ENCODE measurements around the gene ANKS3.

ANKS3 gene

DNA sequence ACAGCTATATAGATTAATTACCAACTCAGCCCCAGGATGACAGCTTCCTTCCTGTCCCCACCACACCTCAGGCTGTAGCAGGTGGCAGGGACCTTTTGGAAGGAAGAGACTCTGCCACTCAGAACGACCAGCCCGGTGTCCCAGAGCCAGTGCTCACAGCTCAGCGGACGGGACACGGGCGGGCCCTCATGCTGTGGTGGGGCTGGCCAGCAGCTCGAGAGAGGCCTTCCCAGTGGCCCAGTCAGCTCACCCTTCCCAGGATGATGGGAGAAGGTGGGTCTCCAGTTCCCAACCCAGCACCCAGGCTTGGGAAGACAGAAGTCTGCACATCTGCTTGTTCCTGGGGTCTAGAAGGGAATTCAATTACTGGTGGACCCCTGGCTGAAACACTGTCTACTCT, 30.2 kb downstream of the ANKS3 start:
- Histone ChIP-seq H3K9ac (no peak overlapping the region), H2AFZ (no peak overlapping the region), H3K79me2 (peaks cover 6% of the 10 kb centered on the region), H3K4me1 (no peaks in the 10 kb centered on the region), H3K27me3 (ENCODE audit: control insufficient read depth, insufficient read depth, low read length) (no peaks in the 10 kb centered on the region), H3K9me3 (ENCODE audit: control insufficient read depth, low read length) (no peaks in the 10 kb centered on the region), H3K4me2 (ENCODE audit: low read length) (no peak overlapping the region), H3K27ac (no peak overlapping the region), H3K36me3 (ENCODE audit: control insufficient read depth, insufficient read depth, low read length) (no peaks in the 10 kb centered on the region), H3K4me3 (ENCODE audit: low read depth, low read length) (no peak overlapping the region)
- TF ChIP-seq, protein P1, sequence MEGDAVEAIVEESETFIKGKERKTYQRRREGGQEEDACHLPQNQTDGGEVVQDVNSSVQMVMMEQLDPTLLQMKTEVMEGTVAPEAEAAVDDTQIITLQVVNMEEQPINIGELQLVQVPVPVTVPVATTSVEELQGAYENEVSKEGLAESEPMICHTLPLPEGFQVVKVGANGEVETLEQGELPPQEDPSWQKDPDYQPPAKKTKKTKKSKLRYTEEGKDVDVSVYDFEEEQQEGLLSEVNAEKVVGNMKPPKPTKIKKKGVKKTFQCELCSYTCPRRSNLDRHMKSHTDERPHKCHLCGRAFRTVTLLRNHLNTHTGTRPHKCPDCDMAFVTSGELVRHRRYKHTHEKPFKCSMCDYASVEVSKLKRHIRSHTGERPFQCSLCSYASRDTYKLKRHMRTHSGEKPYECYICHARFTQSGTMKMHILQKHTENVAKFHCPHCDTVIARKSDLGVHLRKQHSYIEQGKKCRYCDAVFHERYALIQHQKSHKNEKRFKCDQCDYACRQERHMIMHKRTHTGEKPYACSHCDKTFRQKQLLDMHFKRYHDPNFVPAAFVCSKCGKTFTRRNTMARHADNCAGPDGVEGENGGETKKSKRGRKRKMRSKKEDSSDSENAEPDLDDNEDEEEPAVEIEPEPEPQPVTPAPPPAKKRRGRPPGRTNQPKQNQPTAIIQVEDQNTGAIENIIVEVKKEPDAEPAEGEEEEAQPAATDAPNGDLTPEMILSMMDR (IDR thresholded peaks at IDR 0.05), result no peak

DNA sequence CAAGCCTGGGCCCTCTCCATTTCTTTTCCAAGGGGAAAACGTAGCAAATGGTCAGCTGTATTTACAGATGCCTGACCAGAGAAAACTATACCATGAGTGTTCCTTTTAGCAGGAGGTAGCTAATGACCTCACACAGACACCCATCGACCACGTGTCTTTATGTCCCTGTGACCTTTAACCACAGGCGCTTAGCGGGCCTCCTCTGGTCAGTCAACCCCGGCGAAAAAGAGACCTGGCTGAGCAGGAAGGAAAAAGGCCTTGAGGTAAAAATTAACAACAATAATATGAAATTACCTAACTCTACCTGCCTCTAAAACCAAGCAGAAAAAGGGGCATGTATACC, 31.6 kb downstream of the ANKS3 start:
- H3K36me3 ChIP-seq (ENCODE audit: control insufficient read depth, insufficient read depth, low read length), result no peaks in the 10 kb centered on the region
- H3K4me3 ChIP-seq (ENCODE audit: low read depth, low read length), result no peak overlapping the region
- H3K9me3 ChIP-seq (ENCODE audit: control insufficient read depth, low read length), result no peaks in the 10 kb centered on the region

DNA sequence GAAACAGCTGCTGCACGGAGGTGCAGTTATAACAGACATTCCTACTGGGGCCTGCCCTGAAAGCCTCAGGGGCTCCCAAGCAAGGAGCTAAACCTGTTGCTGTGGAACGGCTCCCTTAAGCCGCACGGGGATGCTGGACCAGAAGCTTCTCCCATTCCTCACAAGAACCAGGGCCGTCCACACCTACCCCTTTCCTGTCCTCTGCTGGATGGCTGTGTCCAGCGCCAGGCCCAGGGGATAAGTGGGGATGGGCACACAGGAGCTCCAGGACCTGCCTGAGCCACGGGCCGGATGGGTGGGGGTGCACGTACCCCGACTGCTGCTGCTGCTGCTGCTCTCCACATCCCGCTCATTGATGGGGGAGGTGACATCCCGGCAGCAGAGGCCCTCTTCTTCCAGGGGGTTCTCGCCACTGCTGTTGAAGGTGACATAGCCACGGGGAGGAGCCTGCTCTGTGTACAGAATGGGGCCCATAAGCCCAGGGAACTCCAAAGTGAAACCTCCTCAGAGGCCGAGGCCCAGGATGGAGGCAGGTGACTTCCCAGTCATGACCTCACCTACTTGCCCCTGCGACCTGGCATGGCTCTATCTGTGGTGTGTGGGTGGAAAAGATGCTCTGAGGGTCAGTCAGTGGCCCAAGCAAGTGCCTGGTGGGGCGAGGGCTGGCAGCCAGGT, 32.1 kb downstream of the ANKS3 start:
- TF ChIP-seq, protein P1 (IDR thresholded peaks at IDR 0.05), result no peak
- no peak overlapping the region for H3K27ac ChIP-seq

More for the DNA sequence above, 31.6 kb downstream of the ANKS3 start:
- no peaks in the 10 kb centered on the region for H3K4me1 ChIP-seq
- H3K27ac ChIP-seq, result no peak overlapping the region
- no peak overlapping the region for H2AFZ ChIP-seq
- no peak overlapping the region for H3K4me2 ChIP-seq (ENCODE audit: low read length)
- no peaks in the 10 kb centered on the region for H3K27me3 ChIP-seq (ENCODE audit: control insufficient read depth, insufficient read depth, low read length)
- no peak overlapping the region for H3K9ac ChIP-seq
- H3K79me2 ChIP-seq, result peaks cover 2% of the 10 kb centered on the region
- TF ChIP-seq, protein P1 (IDR thresholded peaks at IDR 0.05), result no peak

DNA sequence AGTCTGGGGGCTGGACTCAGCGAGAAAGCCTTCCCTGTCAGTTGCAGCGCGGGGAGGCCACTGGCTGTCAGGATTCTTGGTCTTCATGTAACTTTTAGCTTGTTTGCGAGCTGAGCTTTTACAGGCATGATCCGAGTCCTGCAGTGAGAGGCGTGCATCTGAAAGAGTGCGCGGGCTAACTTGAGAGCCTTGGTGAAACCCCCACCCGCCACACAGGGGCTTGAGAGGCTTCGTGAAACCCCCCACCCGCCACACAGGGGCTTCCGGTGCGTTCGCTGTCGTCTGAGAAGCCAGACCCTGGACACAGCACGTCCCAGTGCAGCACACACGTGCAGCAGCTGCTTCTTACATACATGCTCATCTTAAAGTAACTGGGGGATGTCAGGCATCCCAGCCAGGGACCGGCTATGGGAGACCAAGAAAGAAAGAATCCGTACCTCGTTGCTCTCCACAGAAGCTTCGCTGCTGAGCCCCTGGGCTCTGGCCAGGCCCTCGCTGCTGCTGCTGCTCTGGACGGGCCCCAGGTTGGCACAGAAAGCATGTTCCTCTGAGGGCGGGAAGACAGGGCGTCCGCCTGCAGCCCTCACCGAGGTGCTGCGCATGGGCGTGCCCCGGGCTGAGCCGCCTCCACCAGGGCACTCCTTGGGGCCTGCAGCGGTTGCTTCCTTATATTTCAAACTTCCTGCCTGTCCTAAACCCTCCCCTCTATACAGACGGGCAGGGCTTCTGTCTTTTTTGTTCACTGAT, 32.9 kb downstream of the ANKS3 start:
- Histone ChIP-seq H3K36me3 (ENCODE audit: control insufficient read depth, insufficient read depth, low read length) (no peaks in the 10 kb centered on the region), H3K9ac (no peak overlapping the region), H3K4me3 (ENCODE audit: low read depth, low read length) (no peak overlapping the region)

More for the DNA sequence above, 32.1 kb downstream of the ANKS3 start:
- Histone ChIP-seq H3K9me3 (ENCODE audit: control insufficient read depth, low read length) (no peaks in the 10 kb centered on the region), H3K36me3 (ENCODE audit: control insufficient read depth, insufficient read depth, low read length) (no peaks in the 10 kb centered on the region), H3K27me3 (ENCODE audit: control insufficient read depth, insufficient read depth, low read length) (no peaks in the 10 kb centered on the region), H3K79me2 (no peaks in the 10 kb centered on the region), H3K4me3 (ENCODE audit: low read depth, low read length) (no peak overlapping the region), H3K4me1 (no peaks in the 10 kb centered on the region), H3K9ac (no peak overlapping the region), H2AFZ (no peak overlapping the region), H3K4me2 (ENCODE audit: low read length) (no peak overlapping the region)

More for the DNA sequence above, 32.9 kb downstream of the ANKS3 start:
- TF ChIP-seq, protein P1 (IDR thresholded peaks at IDR 0.05), result no peak
- no peak overlapping the region for H3K27ac ChIP-seq
- H3K27me3 ChIP-seq (ENCODE audit: control insufficient read depth, insufficient read depth, low read length), result no peaks in the 10 kb centered on the region
- no peaks in the 10 kb centered on the region for H3K9me3 ChIP-seq (ENCODE audit: control insufficient read depth, low read length)
- H3K4me1 ChIP-seq, result no peaks in the 10 kb centered on the region
- H2AFZ ChIP-seq, result no peak overlapping the region
- H3K79me2 ChIP-seq, result no peaks in the 10 kb centered on the region
- no peak overlapping the region for H3K4me2 ChIP-seq (ENCODE audit: low read length)

Data from parathyroid adenoma (tissue), 2 donors.